ENCODE results near the gene PSMD11.

GRCh38 chr17:32523827-32524552 is 79.7 kb downstream of the PSMD11 start:
- TF ChIP-seq REST (IDR thresholded peaks at IDR 0.05; ENCODE audit: insufficient read depth in 1 of 2, low read depth in 2 of 2, low read length in 2 of 2) (no peak), POLR2AphosphoS5 (IDR thresholded peaks at IDR 0.05; ENCODE audit: low read depth, low read length) (no peak), SIN3A (IDR thresholded peaks at IDR 0.05; ENCODE audit: borderline replicate concordance, insufficient read depth, low read length) (no peak), TAF1 (IDR thresholded peaks at IDR 0.05; ENCODE audit: borderline replicate concordance, insufficient read depth, low read length) (no peak)

All from PFSK-1 (cell line).